A549 (cell line): ENCODE data around the gene PI4K2A.

Source experiments
- ATOH8 ChIP-seq: fragments of 250-450 bp; sonication (Bioruptor Pico); IDR thresholded peaks from 2 replicates; pipeline ENCODE4 v1.5.0; 2020; ENCODE audit warnings: low read depth, mild to moderate bottlenecking, moderate library complexity
- CBX2 ChIP-seq: fragments of 200-600 bp; sonication (generic); IDR thresholded peaks from 2 replicates; pipeline ENCODE4 v1.6.1; 2016; ENCODE audit warnings: low read depth, mild to moderate bottlenecking, borderline replicate concordance
- CTCF ChIP-seq: fragments of >200 bp; sonication (Bioruptor Twin); formaldehyde crosslinking; IDR thresholded peaks from 3 replicates; pipeline ENCODE4 v1.5.1; 2016
- HOXA7 ChIP-seq: fragments of 250-450 bp; sonication (Bioruptor Pico); IDR thresholded peaks from 2 replicates; pipeline ENCODE4 v1.5.0; 2020; ENCODE audit warnings: mild to moderate bottlenecking, moderate library complexity
- JUN ChIP-seq, 2 experiments: fragments of >200 bp; sonication (Bioruptor Twin); formaldehyde crosslinking; IDR thresholded peaks; 2 replicates in 1 of 2; 3 replicates in 1 of 2; pipeline ENCODE4 v1.6.1; 2016 to 2017
- KDM1A ChIP-seq: fragments of 200-600 bp; sonication (generic); IDR thresholded peaks from 2 replicates; pipeline ENCODE4 v1.6.1; 2016; ENCODE audit warnings: low read depth, mild to moderate bottlenecking
- POLR2A ChIP-seq: IDR thresholded peaks from 2 replicates; pipeline ENCODE4 v1.6.1; 2012; ENCODE audit warnings: mild to moderate bottlenecking, low read length
- RCOR1 ChIP-seq: fragments of 150-350 bp; IDR thresholded peaks from 2 replicates; pipeline ENCODE4 v1.6.1; 2014; ENCODE audit warnings: antibody characterized with exemption, low read length, low read depth
- REST ChIP-seq: fragments of 200-600 bp; sonication (generic); IDR thresholded peaks from 2 replicates; pipeline ENCODE4 v1.6.1; 2016; ENCODE audit warnings: antibody characterized with exemption, mild to moderate bottlenecking, moderate library complexity
- SREBF2 ChIP-seq: fragments of 450-650 bp; IDR thresholded peaks from 2 replicates; pipeline ENCODE4 v1.6.1; 2014; ENCODE audit warnings: mild to moderate bottlenecking, moderate library complexity

GRCh38 chr10:97701438-97702069 is 61.1 kb downstream of the PI4K2A start:
- TF ChIP-seq POLR2A: no peak
- peak; percentile 88 for TF ChIP-seq CTCF
- no peak for TF ChIP-seq SREBF2
- TF ChIP-seq KDM1A: no peak
- TF ChIP-seq RCOR1: no peak
- no peak for TF ChIP-seq REST
- no peak for TF ChIP-seq HOXA7 (CRISPR knock-in tag)
- no peak for TF ChIP-seq JUN (IDR thresholded peaks at IDR 0.05)
- no peak for TF ChIP-seq ATOH8 (CRISPR knock-in tag)
- TF ChIP-seq CBX2: no peak
